HepG2 (cell line): Measurements from ENCODE around the gene DUSP7. TPM values are rescaled to one million over a fixed set of nuclear protein-coding genes. Genes with fewer than 3 reads are reported as not detected.

ENCODE experiments used
- ATAC-seq: fragments of 200-7000 bp; cut with Tn5 transposase; 3 replicates; pipeline ENCODE4 v1.9.1; 2020; ENCODE audit warnings: mild to moderate bottlenecking, moderate library complexity
- BruUV-seq: library from RNA; stranded (reverse); fragments of 400-500 nt; replicated peaks from 2 replicates; lab custom pipeline; 2021; lab: Mats Ljungman, UMichigan
- CTCF ChIA-PET: fragments of 300-600 bp; formaldehyde crosslinking; extraction: SDS; loops from one replicate; lab custom pipeline; 2021; ENCODE audit warnings: low total read pairs, inconsistent platforms, low intra/inter-chr PET ratio; lab: Yijun Ruan, JAX
- POLR2A ChIA-PET: fragments of 350-600 bp; sonication (Branson Sonifier 250); formaldehyde crosslinking; loops from one replicate; lab custom pipeline; 2020; ENCODE audit warnings: antibody characterized with exemption, inconsistent platforms; lab: Yijun Ruan, JAX
- DNase-seq: peaks from one replicate; pipeline ENCODE4 v3.0.0-alpha.2; 2015; ENCODE audit warnings: low spot score
- FAIRE-seq: peaks from 3 replicates; lab custom pipeline; 2011; peaks lifted over from hg19 to GRCh38; lab: Jason Lieb, UNC
- H2AFZ ChIP-seq: one replicate; pipeline ENCODE4 v1.6.1; 2011; ENCODE audit warnings: low read length, inconsistent platforms
- H3K27ac ChIP-seq: fragments of 300-600 bp; 3 replicates; pipeline ENCODE4 v1.8.0; 2011; ENCODE audit warnings: mixed run types, mild to moderate bottlenecking, mixed read lengths, low read length, inconsistent platforms; ENCODE audit not compliant: insufficient read depth; ENCODE audit errors: extremely low read length
- H3K27me3 ChIP-seq, 2 experiments: fragments of 200-600 bp in 1 of 2; 2 replicates in 1 of 2; 3 replicates in 1 of 2; pipeline versions ENCODE4 v1.6.0 to v1.8.0; 2011; ENCODE audit warnings: low read length in 2 of 2, mild to moderate bottlenecking in 2 of 2, moderate library complexity in 2 of 2, inconsistent platforms in 1 of 2; ENCODE audit not compliant: insufficient read depth in 2 of 2, control insufficient read depth in 1 of 2
- H3K36me3 ChIP-seq, 2 experiments: fragments of 200-600 bp in 1 of 2; replicated peaks in 1 of 2; 2 replicates in 1 of 2; 3 replicates in 1 of 2; pipeline versions ENCODE4 v1.5.1 to v1.8.0; 2011; ENCODE audit warnings: low read length in 2 of 2, inconsistent platforms in 1 of 2; ENCODE audit not compliant: insufficient read depth in 2 of 2, control insufficient read depth in 1 of 2
- H3K4me1 ChIP-seq: 2 replicates; pipeline ENCODE4 v1.5.1; 2012; ENCODE audit warnings: low read length, inconsistent platforms; ENCODE audit not compliant: insufficient read depth
- H3K4me2 ChIP-seq: 2 replicates; pipeline ENCODE4 v1.6.0; 2011; ENCODE audit warnings: low read depth, low read length, inconsistent platforms
- H3K4me3 ChIP-seq, 3 experiments: fragments of 200-600 bp in 1 of 3; sonication (generic), shearing (Covaris generic) in 1 of 3; replicated peaks in 1 of 3; 2 replicates each; pipeline ENCODE4 v1.5.1; 2011 to 2016; ENCODE audit warnings: low read length in 3 of 3, inconsistent platforms in 2 of 3, low read depth in 2 of 3, mild to moderate bottlenecking in 2 of 3, control low read depth in 1 of 3, mixed read lengths in 1 of 3; ENCODE audit not compliant: insufficient read depth in 1 of 3
- H3K79me2 ChIP-seq: one replicate; pipeline ENCODE4 v1.6.1; 2011; ENCODE audit warnings: low read length, inconsistent platforms; ENCODE audit not compliant: insufficient read depth
- H3K9ac ChIP-seq: 2 replicates; pipeline ENCODE4 v1.6.0; 2011; ENCODE audit warnings: mild to moderate bottlenecking, low read depth, low read length, inconsistent platforms; ENCODE audit not compliant: insufficient read depth
- H3K9me3 ChIP-seq: 2 replicates; pipeline ENCODE4 v1.5.1; 2012; ENCODE audit warnings: mild to moderate bottlenecking, low read length
- H4K20me1 ChIP-seq: 2 replicates; pipeline ENCODE4 v1.6.0; 2011; ENCODE audit warnings: inconsistent platforms, mild to moderate bottlenecking, low read length, moderate library complexity; ENCODE audit not compliant: insufficient read depth
- BCL6 ChIP-seq: IDR thresholded peaks from 2 replicates; pipeline ENCODE4 v1.6.1; 2016; ENCODE audit warnings: missing genetic modification reagents, missing compliant biosample characterization
- CREB3 ChIP-seq: sonication (generic); formaldehyde crosslinking; IDR thresholded peaks from 2 replicates; pipeline ENCODE4 v1.5.0; 2020; ENCODE audit warnings: missing genetic modification reagents
- CSRNP1 ChIP-seq: sonication (generic); formaldehyde crosslinking; IDR thresholded peaks from 2 replicates; pipeline ENCODE4 v1.8.1; 2023; ENCODE audit warnings: mild to moderate bottlenecking, missing genetic modification reagents
- DNMT3B ChIP-seq: conservative IDR thresholded peaks from 2 replicates; pipeline ENCODE4 v1.6.1; 2016; ENCODE audit warnings: missing biosample characterization, control low read depth
- MIXL1 ChIP-seq: IDR thresholded peaks from 2 replicates; pipeline ENCODE4 v1.6.1; 2016
- REXO4 ChIP-seq: sonication (generic); formaldehyde crosslinking; IDR thresholded peaks from 2 replicates; pipeline ENCODE4 v1.8.0; 2022; ENCODE audit warnings: missing genetic modification reagents, mild to moderate bottlenecking, borderline replicate concordance
- SMYD3 ChIP-seq: sonication (generic); formaldehyde crosslinking; IDR thresholded peaks from 2 replicates; pipeline ENCODE4 v1.8.1; 2023; ENCODE audit warnings: mild to moderate bottlenecking, missing genetic modification reagents
- SRSF9 ChIP-seq: fragments of 200-400 bp; formaldehyde crosslinking; IDR thresholded peaks from 2 replicates; pipeline ENCODE4 v1.6.1; 2018; ENCODE audit warnings: borderline replicate concordance, mild to moderate bottlenecking, low read depth, low read length; ENCODE audit not compliant: insufficient read depth, poor library complexity, severe bottlenecking
- TMF1 ChIP-seq: sonication (generic); formaldehyde crosslinking; IDR thresholded peaks from 2 replicates; pipeline ENCODE4 v1.8.1; 2022; ENCODE audit warnings: low read depth, missing genetic modification reagents
- WIZ ChIP-seq: sonication (generic); formaldehyde crosslinking; IDR thresholded peaks from 2 replicates; pipeline ENCODE4 v1.5.1; 2020; ENCODE audit warnings: mild to moderate bottlenecking, missing genetic modification reagents
- ZBTB40 ChIP-seq, 2 experiments: fragments of 450-650 bp in 1 of 2; sonication (generic) in 1 of 2; formaldehyde crosslinking in 1 of 2; IDR thresholded peaks; 2 replicates each; pipeline versions ENCODE4 v1.6.1 to v1.8.0; 2016 to 2022; ENCODE audit warnings: antibody characterized with exemption in 1 of 2, mild to moderate bottlenecking in 1 of 2, missing genetic modification reagents in 1 of 2
- ZNF20 ChIP-seq: sonication (generic); formaldehyde crosslinking; IDR thresholded peaks from 2 replicates; pipeline ENCODE4 v1.4.0; 2020; ENCODE audit warnings: mild to moderate bottlenecking, moderate library complexity, missing genetic modification reagents
- ZNF331 ChIP-seq: sonication (generic); formaldehyde crosslinking; IDR thresholded peaks from 2 replicates; pipeline ENCODE4 v1.4.0; 2020; ENCODE audit warnings: missing genetic modification reagents
- ZNF552 ChIP-seq: sonication (generic); formaldehyde crosslinking; IDR thresholded peaks from 2 replicates; pipeline ENCODE4 v1.9.0; 2022; ENCODE audit warnings: missing genetic modification reagents, mild to moderate bottlenecking, borderline replicate concordance
- WGBS: methylation state at CpG from one replicate; pipeline ENCODE4 v1.1.6; 2017; ENCODE audit warnings: low lambda C conversion rate; 5-methylcytosine and 5-hydroxymethylcytosine counted together
- in situ Hi-C: cut with HindIII; loops from 2 replicates; pipeline ENCODE4 v1.10.0; 2017; ENCODE audit warnings: low pct_unique_long_range_greater_than_20kb; ENCODE audit not compliant: extremely low pct_ligation_motif_present
- intact Hi-C: fragments of 100-400 bp; cut with micrococcal nuclease; formaldehyde crosslinking; loops from one replicate; pipeline ENCODE4 v1.10.0; 2022; ENCODE audit not compliant: unreplicated experiment
- polyA plus RNA-seq, 8 experiments: library from polyadenylated mRNA; depleted of rRNA in 3 of 8; stranded (reverse) in 7 of 8; unstranded in 1 of 8; fragments of >200 nt; fragmentation: Illumina TruSeq in 4 of 8; extraction: Trizol in 4 of 8; gene quantifications; 2 replicates each; pipeline versions ENCODE4 v1.2.1 to v1.2.3, GENCODE V29; 2011 to 2016; ENCODE audit warnings: low read depth in 4 of 8, missing spikeins in 1 of 8, mixed read lengths in 1 of 8; ENCODE audit not compliant: insufficient read depth in 1 of 8
- total RNA-seq, 5 experiments: library from RNA; depleted of rRNA; stranded (reverse); fragments of >200 nt; fragmentation: Illumina TruSeq; extraction: Trizol; gene quantifications; 2 replicates each; pipeline ENCODE4 v1.2.3, GENCODE V29; 2016; ENCODE audit warnings: low read depth in 1 of 5

Gene DUSP7
- total and polyA plus RNA-seq, 2 of the 13 experiments (the other 11 are each of a cell fraction or from before 2014, with no cell fraction given) = 6.6 to 8.8 TPM

GRCh38 chr3:52082951-52083350 lies 26.6 kb upstream of the DUSP7 start:
- Histone ChIP-seq H3K4me1 (peaks cover 62% of the 10 kb centered on the region), H3K36me3 (no peaks in the 10 kb centered on the region), H4K20me1 (no peaks in the 10 kb centered on the region), H3K27me3 (no peaks in the 10 kb centered on the region), H3K9ac (no peak overlapping the region), H3K9me3 (no peaks in the 10 kb centered on the region), H2AFZ (no peak overlapping the region), H3K4me2 (no peak overlapping the region), H3K4me3 (no peak overlapping the region), H3K79me2 (no peaks in the 10 kb centered on the region), H3K27ac (no peak overlapping the region)
- 100% methylated on average over 5 of the region's 8 CpGs for WGBS
- in situ Hi-C loops (no loop called here), intact Hi-C loops (no loop called here)
- POLR2A ChIA-PET = no interaction called here
- CTCF ChIA-PET = no interaction called here
- DNase-seq = no peak
- BruUV-seq = no TSS peak
- FAIRE-seq = no peak
- no peak for ATAC-seq
- TF ChIP-seq WIZ (CRISPR knock-in tag) (no peak), ZNF20 (no peak), SRSF9 (no peak), REXO4 (CRISPR knock-in tag) (no peak), DNMT3B (CRISPR knock-in tag) (no peak), ZBTB40 (IDR thresholded peaks at IDR 0.05) (no peak), ZBTB40 (CRISPR knock-in tag; IDR thresholded peaks at IDR 0.05) (no peak), CREB3 (CRISPR knock-in tag) (no peak), BCL6 (CRISPR knock-in tag) (no peak), ZNF552 (CRISPR knock-in tag) (no peak), SMYD3 (no peak), TMF1 (no peak), MIXL1 (CRISPR knock-in tag) (no peak), CSRNP1 (CRISPR knock-in tag) (no peak), ZNF331 (CRISPR knock-in tag) (no peak)
